OCI-LY7 (cell line): ENCODE results near the gene AHNAK2.

Source experiments
- EZH2phosphoT487 ChIP-seq: fragments of 200-600 bp; sonication (generic); IDR thresholded peaks from 2 replicates; pipeline ENCODE4 v1.6.1; 2018; ENCODE audit warnings: low read depth, borderline replicate concordance, mild to moderate bottlenecking, mixed run types, antibody characterized with exemption, low read length, moderate library complexity, mixed read lengths
- TF ChIP-seq, protein P1 (sequence below): fragments of 200-600 bp; sonication (generic); conservative IDR thresholded peaks from 2 replicates; pipeline ENCODE4 v1.5.1; 2014; ENCODE audit warnings: mild to moderate bottlenecking, antibody characterized with exemption, low read length, moderate library complexity, mixed read lengths

DNA sequence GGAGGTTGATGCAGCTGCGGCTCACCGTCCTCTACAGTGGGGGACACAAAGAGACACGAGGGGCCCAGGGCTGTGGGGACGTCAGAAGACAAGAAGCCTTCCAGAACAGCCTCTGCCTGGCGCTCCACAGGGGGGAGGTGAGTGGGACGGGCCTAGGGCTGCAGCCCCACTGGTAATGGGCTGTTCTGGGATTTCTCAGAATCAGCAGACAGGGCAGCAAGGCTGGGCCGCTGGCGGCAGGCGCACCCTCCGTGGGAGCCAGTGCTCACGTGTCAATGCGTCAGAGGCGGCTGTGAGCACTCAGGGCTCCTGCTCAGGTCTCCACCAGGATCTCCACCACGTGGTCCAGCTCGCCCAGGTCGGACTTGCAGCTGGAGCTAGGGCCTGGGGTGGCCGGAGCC is 32.7 kb upstream of the AHNAK2 start:
- TF ChIP-seq, protein P1, sequence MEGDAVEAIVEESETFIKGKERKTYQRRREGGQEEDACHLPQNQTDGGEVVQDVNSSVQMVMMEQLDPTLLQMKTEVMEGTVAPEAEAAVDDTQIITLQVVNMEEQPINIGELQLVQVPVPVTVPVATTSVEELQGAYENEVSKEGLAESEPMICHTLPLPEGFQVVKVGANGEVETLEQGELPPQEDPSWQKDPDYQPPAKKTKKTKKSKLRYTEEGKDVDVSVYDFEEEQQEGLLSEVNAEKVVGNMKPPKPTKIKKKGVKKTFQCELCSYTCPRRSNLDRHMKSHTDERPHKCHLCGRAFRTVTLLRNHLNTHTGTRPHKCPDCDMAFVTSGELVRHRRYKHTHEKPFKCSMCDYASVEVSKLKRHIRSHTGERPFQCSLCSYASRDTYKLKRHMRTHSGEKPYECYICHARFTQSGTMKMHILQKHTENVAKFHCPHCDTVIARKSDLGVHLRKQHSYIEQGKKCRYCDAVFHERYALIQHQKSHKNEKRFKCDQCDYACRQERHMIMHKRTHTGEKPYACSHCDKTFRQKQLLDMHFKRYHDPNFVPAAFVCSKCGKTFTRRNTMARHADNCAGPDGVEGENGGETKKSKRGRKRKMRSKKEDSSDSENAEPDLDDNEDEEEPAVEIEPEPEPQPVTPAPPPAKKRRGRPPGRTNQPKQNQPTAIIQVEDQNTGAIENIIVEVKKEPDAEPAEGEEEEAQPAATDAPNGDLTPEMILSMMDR = no peak
- TF ChIP-seq EZH2phosphoT487 = no peak
